ENCODE data around the gene HABP2. TPM values are rescaled to one million over a fixed set of nuclear protein-coding genes. Genes with fewer than 3 reads are reported as not detected.

Gene HABP2
- total RNA-seq, 2 donors from 2014 or later: not detected

DNA sequence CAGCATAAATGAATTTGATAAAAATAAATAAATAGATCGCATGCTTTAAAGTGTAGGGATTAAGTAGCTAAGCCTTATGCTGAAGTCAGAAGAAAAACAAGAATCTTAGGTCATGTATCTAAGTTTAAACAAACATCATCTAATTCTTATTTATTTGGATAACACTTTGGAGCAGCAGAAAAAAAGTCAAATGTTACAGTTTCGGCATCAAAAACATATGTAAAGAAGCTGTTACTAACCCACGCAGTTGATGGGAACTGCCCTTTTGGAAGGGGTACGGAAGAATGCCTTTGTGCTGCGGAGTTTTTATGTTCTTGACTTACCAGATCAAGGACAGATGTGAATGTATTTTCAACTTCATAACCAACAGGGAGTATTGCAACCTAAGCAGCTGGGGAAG lies 37.3 kb upstream of the HABP2 start:
- Histone ChIP-seq H3K36me3 (no peaks in the 10 kb centered on the region), H3K27ac (no peak overlapping the region), H3K27me3 (no peaks in the 10 kb centered on the region), H3K9me3 (peaks cover 0 to 23% of the 10 kb centered on the region in 2 donors), H3K4me1 (peaks cover 0 to 9% of the 10 kb centered on the region in 2 donors), H3K4me3 (no peak overlapping the region)
- DNase-seq (ENCODE audit: low spot score): no peak
- TF ChIP-seq, protein P1, sequence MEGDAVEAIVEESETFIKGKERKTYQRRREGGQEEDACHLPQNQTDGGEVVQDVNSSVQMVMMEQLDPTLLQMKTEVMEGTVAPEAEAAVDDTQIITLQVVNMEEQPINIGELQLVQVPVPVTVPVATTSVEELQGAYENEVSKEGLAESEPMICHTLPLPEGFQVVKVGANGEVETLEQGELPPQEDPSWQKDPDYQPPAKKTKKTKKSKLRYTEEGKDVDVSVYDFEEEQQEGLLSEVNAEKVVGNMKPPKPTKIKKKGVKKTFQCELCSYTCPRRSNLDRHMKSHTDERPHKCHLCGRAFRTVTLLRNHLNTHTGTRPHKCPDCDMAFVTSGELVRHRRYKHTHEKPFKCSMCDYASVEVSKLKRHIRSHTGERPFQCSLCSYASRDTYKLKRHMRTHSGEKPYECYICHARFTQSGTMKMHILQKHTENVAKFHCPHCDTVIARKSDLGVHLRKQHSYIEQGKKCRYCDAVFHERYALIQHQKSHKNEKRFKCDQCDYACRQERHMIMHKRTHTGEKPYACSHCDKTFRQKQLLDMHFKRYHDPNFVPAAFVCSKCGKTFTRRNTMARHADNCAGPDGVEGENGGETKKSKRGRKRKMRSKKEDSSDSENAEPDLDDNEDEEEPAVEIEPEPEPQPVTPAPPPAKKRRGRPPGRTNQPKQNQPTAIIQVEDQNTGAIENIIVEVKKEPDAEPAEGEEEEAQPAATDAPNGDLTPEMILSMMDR (IDR thresholded peaks at IDR 0.05): no peak

DNA sequence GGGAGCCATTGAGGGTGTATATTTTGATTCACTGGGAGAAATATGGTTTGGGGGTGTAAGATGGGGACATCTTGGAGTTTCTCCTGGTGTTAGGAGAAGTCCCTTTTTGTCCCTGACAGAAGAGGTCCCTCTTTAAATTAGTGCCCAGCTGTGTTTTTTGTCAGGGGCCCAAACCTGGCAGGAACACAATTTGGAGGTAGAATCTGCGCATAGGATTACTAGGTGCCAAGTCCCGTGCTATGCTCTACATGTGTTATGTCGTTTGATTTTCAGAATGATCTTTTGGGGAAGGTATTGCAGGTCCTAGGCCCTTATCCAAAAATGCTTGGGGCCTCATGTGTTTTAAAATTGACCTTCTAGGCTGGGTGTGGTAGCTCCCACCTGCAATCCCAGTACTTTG lies 36.8 kb upstream of the HABP2 start:
- Histone ChIP-seq H3K27me3 (no peaks in the 10 kb centered on the region), H3K9me3 (peaks cover 0 to 19% of the 10 kb centered on the region in 2 donors), H3K4me1 (peaks cover 0 to 14% of the 10 kb centered on the region in 2 donors), H3K4me3 (no peak overlapping the region), H3K27ac (no peak overlapping the region), H3K36me3 (no peaks in the 10 kb centered on the region)
- no peak for DNase-seq (ENCODE audit: low spot score)
- TF ChIP-seq, protein P1 (IDR thresholded peaks at IDR 0.05): no peak

DNA sequence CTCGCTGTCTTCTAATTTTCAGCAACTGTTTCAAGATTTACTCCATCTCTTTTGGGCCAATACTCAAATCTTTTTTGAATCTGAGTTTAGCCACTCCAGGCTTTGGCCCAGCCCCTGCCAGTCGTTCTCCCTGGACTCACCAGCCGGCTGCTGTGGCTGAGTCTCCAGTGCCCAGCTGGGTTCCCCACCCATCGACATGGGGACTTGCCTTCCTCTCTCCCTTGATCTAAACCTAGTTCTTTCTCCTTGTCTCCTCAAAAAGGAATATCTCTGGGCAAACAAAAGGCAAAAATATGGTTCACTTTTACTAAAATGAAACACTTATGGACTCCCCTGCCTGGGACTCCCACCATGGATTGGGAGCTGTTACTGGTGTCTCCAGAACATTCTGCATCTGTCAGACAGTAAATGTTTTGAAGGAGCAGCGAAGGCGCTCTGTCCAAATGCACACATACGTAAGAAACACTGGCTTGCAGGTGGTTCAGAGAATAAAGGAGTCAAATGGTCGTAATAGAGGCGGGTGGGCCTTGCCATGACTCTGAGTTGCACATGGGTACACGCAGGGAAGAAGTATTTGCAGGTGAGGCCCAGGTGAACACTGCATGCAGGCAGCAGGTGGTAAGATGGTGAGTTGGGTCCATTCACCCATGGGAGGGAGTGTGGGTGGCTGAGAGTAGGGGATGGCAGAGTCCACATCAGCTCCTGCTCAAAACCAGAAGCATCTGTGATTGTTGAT lies 35.5 kb upstream of the HABP2 start:
- Histone ChIP-seq H3K9me3 (peaks cover 0 to 6% of the 10 kb centered on the region in 2 donors), H3K27me3 (no peaks in the 10 kb centered on the region), H3K4me3 (no peak overlapping the region), H3K36me3 (no peaks in the 10 kb centered on the region), H3K4me1 (peaks cover 0 to 14% of the 10 kb centered on the region in 2 donors), H3K27ac (no peak overlapping the region)
- DNase-seq (ENCODE audit: low spot score): no peak
- TF ChIP-seq, protein P1 (IDR thresholded peaks at IDR 0.05): no peak

DNA sequence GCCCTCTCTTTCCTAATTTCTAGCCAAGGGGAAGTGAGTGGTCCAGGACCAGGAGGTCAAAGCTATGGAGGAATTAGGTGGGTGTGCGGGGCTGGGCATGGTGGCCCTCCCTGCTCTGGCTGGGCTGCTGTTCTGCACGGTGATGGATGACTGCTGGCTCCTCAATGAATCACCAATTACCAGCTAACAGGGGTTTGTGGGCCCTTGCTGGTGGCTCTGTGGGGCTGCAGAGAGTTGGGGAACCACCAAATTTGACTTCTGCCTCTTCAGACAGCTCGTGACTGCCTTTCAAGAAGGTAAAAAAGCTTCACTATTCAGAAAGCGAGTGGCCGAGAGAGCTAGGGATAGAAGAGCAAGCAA lies 35.0 kb upstream of the HABP2 start:
- TF ChIP-seq, protein P1 (IDR thresholded peaks at IDR 0.05): no peak
- H3K27ac ChIP-seq: no peak overlapping the region
- no peak for DNase-seq (ENCODE audit: low spot score)
- no peaks in the 10 kb centered on the region for H3K27me3 ChIP-seq
- peaks cover 0 to 14% of the 10 kb centered on the region in 2 donors for H3K4me1 ChIP-seq
- H3K36me3 ChIP-seq: no peaks in the 10 kb centered on the region
- H3K9me3 ChIP-seq: peaks cover 0 to under 1% of the 10 kb centered on the region in 2 donors
- no peak overlapping the region for H3K4me3 ChIP-seq

DNA sequence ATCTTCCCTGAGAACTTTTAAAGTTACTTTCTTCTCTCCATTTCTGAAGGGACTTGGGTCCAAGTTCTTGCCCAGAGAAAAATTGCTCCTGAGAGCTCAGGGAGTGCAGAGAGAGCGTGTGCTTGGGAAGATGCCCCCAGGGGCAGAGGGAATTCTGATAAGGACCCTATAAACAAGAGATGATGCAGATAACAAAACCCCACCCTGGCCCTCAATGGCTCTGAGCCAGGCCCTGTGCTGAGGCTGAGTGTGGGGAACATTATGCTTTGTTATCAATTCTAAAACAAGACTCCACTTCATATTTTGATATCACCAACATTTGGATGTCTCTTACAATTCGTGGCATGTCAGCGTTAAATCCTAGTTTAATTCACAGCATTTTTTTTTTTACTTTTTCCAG lies 34.4 kb upstream of the HABP2 start:
- Histone ChIP-seq H3K9me3 (no peaks in the 10 kb centered on the region), H3K36me3 (no peaks in the 10 kb centered on the region), H3K27ac (no peak overlapping the region), H3K27me3 (no peaks in the 10 kb centered on the region), H3K4me1 (peaks cover 0 to 14% of the 10 kb centered on the region in 2 donors), H3K4me3 (no peak overlapping the region)
- no peak for DNase-seq (ENCODE audit: low spot score)
- TF ChIP-seq, protein P1 (IDR thresholded peaks at IDR 0.05): no peak

Measured in right atrium auricular region (tissue), 2 donors.